Measurements from ENCODE around the gene NRG2. TPM values are rescaled to one million over a fixed set of nuclear protein-coding genes. Genes with fewer than 3 reads are reported as not detected.

NRG2 gene
- total and polyA plus RNA-seq, 2 of the 8 experiments (the other 6 are each of a cell fraction or from before 2014, with no cell fraction given), result 0.27 to 0.54 TPM

GRCh38 chr5:139884734-139885133 is 158.4 kb downstream of the NRG2 start (continued):
- TF ChIP-seq, protein P1, sequence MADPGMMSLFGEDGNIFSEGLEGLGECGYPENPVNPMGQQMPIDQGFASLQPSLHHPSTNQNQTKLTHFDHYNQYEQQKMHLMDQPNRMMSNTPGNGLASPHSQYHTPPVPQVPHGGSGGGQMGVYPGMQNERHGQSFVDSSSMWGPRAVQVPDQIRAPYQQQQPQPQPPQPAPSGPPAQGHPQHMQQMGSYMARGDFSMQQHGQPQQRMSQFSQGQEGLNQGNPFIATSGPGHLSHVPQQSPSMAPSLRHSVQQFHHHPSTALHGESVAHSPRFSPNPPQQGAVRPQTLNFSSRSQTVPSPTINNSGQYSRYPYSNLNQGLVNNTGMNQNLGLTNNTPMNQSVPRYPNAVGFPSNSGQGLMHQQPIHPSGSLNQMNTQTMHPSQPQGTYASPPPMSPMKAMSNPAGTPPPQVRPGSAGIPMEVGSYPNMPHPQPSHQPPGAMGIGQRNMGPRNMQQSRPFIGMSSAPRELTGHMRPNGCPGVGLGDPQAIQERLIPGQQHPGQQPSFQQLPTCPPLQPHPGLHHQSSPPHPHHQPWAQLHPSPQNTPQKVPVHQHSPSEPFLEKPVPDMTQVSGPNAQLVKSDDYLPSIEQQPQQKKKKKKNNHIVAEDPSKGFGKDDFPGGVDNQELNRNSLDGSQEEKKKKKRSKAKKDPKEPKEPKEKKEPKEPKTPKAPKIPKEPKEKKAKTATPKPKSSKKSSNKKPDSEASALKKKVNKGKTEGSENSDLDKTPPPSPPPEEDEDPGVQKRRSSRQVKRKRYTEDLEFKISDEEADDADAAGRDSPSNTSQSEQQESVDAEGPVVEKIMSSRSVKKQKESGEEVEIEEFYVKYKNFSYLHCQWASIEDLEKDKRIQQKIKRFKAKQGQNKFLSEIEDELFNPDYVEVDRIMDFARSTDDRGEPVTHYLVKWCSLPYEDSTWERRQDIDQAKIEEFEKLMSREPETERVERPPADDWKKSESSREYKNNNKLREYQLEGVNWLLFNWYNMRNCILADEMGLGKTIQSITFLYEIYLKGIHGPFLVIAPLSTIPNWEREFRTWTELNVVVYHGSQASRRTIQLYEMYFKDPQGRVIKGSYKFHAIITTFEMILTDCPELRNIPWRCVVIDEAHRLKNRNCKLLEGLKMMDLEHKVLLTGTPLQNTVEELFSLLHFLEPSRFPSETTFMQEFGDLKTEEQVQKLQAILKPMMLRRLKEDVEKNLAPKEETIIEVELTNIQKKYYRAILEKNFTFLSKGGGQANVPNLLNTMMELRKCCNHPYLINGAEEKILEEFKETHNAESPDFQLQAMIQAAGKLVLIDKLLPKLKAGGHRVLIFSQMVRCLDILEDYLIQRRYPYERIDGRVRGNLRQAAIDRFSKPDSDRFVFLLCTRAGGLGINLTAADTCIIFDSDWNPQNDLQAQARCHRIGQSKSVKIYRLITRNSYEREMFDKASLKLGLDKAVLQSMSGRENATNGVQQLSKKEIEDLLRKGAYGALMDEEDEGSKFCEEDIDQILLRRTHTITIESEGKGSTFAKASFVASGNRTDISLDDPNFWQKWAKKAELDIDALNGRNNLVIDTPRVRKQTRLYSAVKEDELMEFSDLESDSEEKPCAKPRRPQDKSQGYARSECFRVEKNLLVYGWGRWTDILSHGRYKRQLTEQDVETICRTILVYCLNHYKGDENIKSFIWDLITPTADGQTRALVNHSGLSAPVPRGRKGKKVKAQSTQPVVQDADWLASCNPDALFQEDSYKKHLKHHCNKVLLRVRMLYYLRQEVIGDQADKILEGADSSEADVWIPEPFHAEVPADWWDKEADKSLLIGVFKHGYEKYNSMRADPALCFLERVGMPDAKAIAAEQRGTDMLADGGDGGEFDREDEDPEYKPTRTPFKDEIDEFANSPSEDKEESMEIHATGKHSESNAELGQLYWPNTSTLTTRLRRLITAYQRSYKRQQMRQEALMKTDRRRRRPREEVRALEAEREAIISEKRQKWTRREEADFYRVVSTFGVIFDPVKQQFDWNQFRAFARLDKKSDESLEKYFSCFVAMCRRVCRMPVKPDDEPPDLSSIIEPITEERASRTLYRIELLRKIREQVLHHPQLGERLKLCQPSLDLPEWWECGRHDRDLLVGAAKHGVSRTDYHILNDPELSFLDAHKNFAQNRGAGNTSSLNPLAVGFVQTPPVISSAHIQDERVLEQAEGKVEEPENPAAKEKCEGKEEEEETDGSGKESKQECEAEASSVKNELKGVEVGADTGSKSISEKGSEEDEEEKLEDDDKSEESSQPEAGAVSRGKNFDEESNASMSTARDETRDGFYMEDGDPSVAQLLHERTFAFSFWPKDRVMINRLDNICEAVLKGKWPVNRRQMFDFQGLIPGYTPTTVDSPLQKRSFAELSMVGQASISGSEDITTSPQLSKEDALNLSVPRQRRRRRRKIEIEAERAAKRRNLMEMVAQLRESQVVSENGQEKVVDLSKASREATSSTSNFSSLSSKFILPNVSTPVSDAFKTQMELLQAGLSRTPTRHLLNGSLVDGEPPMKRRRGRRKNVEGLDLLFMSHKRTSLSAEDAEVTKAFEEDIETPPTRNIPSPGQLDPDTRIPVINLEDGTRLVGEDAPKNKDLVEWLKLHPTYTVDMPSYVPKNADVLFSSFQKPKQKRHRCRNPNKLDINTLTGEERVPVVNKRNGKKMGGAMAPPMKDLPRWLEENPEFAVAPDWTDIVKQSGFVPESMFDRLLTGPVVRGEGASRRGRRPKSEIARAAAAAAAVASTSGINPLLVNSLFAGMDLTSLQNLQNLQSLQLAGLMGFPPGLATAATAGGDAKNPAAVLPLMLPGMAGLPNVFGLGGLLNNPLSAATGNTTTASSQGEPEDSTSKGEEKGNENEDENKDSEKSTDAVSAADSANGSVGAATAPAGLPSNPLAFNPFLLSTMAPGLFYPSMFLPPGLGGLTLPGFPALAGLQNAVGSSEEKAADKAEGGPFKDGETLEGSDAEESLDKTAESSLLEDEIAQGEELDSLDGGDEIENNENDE (IDR thresholded peaks at IDR 0.05; ENCODE audit: insufficient replicate concordance, low read length), result no peak
- TF ChIP-seq EP300 (IDR thresholded peaks at IDR 0.05; ENCODE audit: borderline replicate concordance in 1 of 2, low read depth in 2 of 2, low read length in 2 of 2), result no peak
- no peak for TF ChIP-seq CBX8 (IDR thresholded peaks at IDR 0.05; ENCODE audit: borderline replicate concordance, low read depth, low read length)
- TF ChIP-seq SUZ12 (IDR thresholded peaks at IDR 0.05; ENCODE audit: low read length), result no peak
- no peak for TF ChIP-seq TCF12 (IDR thresholded peaks at IDR 0.05; ENCODE audit: low read depth, low read length)
- no peak for TF ChIP-seq CBX5 (IDR thresholded peaks at IDR 0.05; ENCODE audit: low read depth, low read length)
- TF ChIP-seq SAP30 (IDR thresholded peaks at IDR 0.05; ENCODE audit: insufficient read depth, insufficient replicate concordance, low read length), result no peak
- TF ChIP-seq RXRA (IDR thresholded peaks at IDR 0.05; ENCODE audit: insufficient read depth, low read depth, low read length), result no peak

Measured in H1 (cell line).